HFFc6 (cell line): ENCODE measurements around the gene CYB5B. TPM values are rescaled to one million over a fixed set of nuclear protein-coding genes. Genes with fewer than 3 reads are reported as not detected.

Experiments used
- DNase-seq: peaks from one replicate; pipeline ENCODE4 v3.0.0-alpha.2; 2018
- H3K27ac Mint-ChIP-seq: 2 replicates; pipeline ENCODE4 v1.8.0; 2020; ENCODE audit warnings: mild to moderate bottlenecking, mixed read lengths
- H3K27me3 Mint-ChIP-seq: 2 replicates; pipeline ENCODE4 v1.8.0; 2021; ENCODE audit warnings: mild to moderate bottlenecking, moderate library complexity, mixed read lengths; ENCODE audit not compliant: insufficient read depth
- H3K36me3 Mint-ChIP-seq: 2 replicates; pipeline ENCODE4 v1.8.0; 2021; ENCODE audit warnings: low read depth, mixed read lengths
- H3K4me1 Mint-ChIP-seq: 2 replicates; pipeline ENCODE4 v1.8.0; 2020; ENCODE audit warnings: low read depth, mixed read lengths
- H3K4me3 Mint-ChIP-seq: 2 replicates; pipeline ENCODE4 v1.8.0; 2020; ENCODE audit warnings: mild to moderate bottlenecking, moderate library complexity, mixed read lengths
- H3K9me3 Mint-ChIP-seq: 2 replicates; pipeline ENCODE4 v1.8.0; 2020; ENCODE audit warnings: mild to moderate bottlenecking, mixed read lengths
- CTCF ChIP-seq: fragments of 200-600 bp; sonication (generic); IDR thresholded peaks from 2 replicates; pipeline ENCODE4 v1.5.0; 2021; ENCODE audit warnings: antibody characterized with exemption, mild to moderate bottlenecking
- total RNA-seq, 6 experiments: library from RNA; stranded (reverse); fragmentation: NEBNext Ultra II Directional; extraction: Animal tissue kit (Norgen Biotek cat#: 25700); gene quantifications; 2 replicates in 1 of 6; 3 replicates in 5 of 6; pipeline ENCODE4 v1.2.3, GENCODE V29; 2021

The CYB5B gene
- total RNA-seq, 6 experiments from 2014 or later = 135 to 151 (median 140) TPM

- peaks cover 56% of the 10 kb centered on the region for H3K4me1 Mint-ChIP-seq
- no peaks in the 10 kb centered on the region; the same call in 1 of the 2 replicates for H3K27me3 Mint-ChIP-seq
- H3K36me3 Mint-ChIP-seq = peaks cover 10% of the 10 kb centered on the region
- no peak for DNase-seq
- H3K4me3 Mint-ChIP-seq = no peak overlapping the region
- H3K27ac Mint-ChIP-seq = no peak overlapping the region
- TF ChIP-seq CTCF = no peak
- no peaks in the 10 kb centered on the region for H3K9me3 Mint-ChIP-seq
Observed at GRCh38 chr16:69467531-69468204, 43.2 kb downstream of the CYB5B start.

DNA sequence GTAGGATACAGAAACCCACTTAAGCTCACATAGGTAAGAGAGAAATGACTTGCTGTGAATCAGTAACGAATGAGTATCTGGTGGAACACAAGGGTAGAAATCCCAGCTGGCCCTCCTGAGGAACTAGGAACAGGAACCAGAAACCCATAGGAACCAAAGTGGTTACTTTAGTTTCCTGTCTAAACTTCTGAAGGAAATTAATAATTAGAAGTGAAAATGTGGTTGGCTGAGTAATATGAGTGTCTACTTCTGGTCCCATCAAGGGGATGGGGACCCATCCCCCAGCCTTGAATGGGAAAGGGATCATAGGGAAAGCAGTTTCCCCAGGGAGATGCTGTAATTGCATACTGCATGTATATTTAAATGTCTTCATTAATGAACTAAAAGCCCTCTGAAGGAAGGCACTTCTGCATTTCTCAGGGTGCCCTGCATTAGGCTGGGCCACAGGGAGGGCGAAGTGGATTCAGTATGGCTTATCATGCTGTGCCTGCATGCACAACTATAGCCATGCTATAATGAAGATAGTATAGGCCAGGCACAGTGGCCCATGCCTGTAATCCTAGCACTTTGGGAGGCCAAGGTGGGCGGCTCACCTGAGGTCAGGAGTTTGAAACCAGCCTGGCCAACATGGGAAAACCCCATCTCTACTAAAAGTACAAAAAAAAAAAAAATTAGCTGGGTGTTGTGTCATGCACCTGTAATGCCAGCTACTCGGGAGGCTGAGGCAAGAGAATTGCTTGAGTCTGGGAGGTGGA, 45.6 kb downstream of the CYB5B start:
- Mint-ChIP-seq H3K9me3 (no peaks in the 10 kb centered on the region), H3K4me3 (no peak overlapping the region), H3K27me3 (no peaks in the 10 kb centered on the region; the same call in 1 of the 2 replicates), H3K36me3 (peaks cover 18% of the 10 kb centered on the region), H3K4me1 (peaks cover 56% of the 10 kb centered on the region), H3K27ac (no peak overlapping the region)
- no peak for DNase-seq
- TF ChIP-seq CTCF = no peak

- TF ChIP-seq CTCF = no peak
- no peak overlapping the region for H3K27ac Mint-ChIP-seq
- no peak for DNase-seq
- H3K36me3 Mint-ChIP-seq = peaks cover 18% of the 10 kb centered on the region
- H3K4me3 Mint-ChIP-seq = no peak overlapping the region
- no peaks in the 10 kb centered on the region for H3K27me3 Mint-ChIP-seq
- H3K9me3 Mint-ChIP-seq = no peaks in the 10 kb centered on the region
- H3K4me1 Mint-ChIP-seq = peaks cover 47% of the 10 kb centered on the region
Observed at GRCh38 chr16:69471121-69471520, 46.7 kb downstream of the CYB5B start.

GRCh38 chr16:69474408-69474807, 50.0 kb downstream of the CYB5B start:
- H3K36me3 Mint-ChIP-seq = peaks cover 14% of the 10 kb centered on the region
- H3K9me3 Mint-ChIP-seq = no peaks in the 10 kb centered on the region; the same call in 1 of the 2 replicates
- H3K4me1 Mint-ChIP-seq = peaks cover 53% of the 10 kb centered on the region
- no peak overlapping the region for H3K27ac Mint-ChIP-seq
- no peak overlapping the region for H3K4me3 Mint-ChIP-seq
- TF ChIP-seq CTCF = no peak
- DNase-seq = no peak
- no peaks in the 10 kb centered on the region; the same call in 1 of the 2 replicates for H3K27me3 Mint-ChIP-seq

DNA sequence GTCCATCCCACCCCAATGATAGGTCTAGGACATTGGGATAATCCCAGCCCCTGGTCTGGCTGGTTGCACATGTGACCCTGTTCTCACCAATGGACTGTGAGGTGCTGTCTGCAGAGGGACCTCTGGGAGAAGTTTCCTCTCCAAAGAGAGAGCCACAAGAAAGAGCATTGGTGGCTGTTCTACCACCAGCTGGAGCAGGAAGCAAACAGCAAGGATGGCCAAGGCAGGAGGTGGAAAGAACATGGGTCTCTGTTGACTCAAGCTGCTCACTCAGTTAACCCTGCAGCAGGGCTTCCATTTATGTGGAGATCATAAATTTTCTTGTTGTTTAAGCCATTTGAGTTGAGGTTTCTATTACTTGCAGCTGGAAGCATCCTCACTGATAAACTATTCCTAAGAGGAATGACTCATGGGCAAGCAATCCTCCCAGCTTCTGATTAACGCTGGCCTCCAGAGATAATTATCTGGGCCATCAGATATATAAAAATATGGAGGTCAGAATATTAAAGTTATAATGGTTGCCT, 52.6 kb downstream of the CYB5B start:
- peak overlapping the region; percentile 79 for H3K4me3 Mint-ChIP-seq
- TF ChIP-seq CTCF = no peak; the same call in 1 of the 2 replicates
- H3K4me1 Mint-ChIP-seq = peaks cover 69% of the 10 kb centered on the region
- no peaks in the 10 kb centered on the region; the same call in 1 of the 2 replicates for H3K27me3 Mint-ChIP-seq
- DNase-seq = peak; percentile 96
- peaks cover 8% of the 10 kb centered on the region; the same call in 1 of the 2 replicates for H3K9me3 Mint-ChIP-seq
- H3K36me3 Mint-ChIP-seq = peaks cover 22% of the 10 kb centered on the region
- H3K27ac Mint-ChIP-seq = peak overlapping the region; percentile 93
